ENCODE data around the gene ZMIZ1. TPM values are rescaled to one million over a fixed set of nuclear protein-coding genes. Genes with fewer than 3 reads are reported as not detected.

The ZMIZ1 gene
- total RNA-seq, 1 experiment from 2014 or later: 28.4 TPM

DNA sequence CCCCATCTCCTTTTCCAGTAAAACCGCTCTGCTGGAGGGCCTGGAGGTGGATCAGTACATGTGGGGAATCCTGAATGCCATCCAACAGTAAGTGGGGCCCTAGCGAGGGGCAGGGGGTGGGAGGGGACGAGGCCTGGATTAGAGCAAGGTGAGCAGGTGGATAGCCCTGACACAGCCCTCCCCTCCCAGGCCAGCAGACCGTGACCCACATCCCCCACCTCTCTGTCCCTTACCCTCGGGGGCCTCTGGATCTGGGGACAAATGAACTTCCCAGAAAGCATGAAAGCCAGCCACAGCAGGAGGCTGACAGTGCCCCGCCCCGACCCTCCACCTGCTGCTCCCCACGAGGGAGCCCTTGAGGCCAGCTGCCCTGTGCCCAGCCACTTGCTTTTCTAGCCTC is 236.7 kb downstream of the ZMIZ1 start:
- Histone ChIP-seq H4K20me1 (ENCODE audit: insufficient read depth) (no peaks in the 10 kb centered on the region), H3K36me3 (ENCODE audit: control insufficient read depth in 1 of 2, insufficient read depth in 2 of 2, low read length in 2 of 2) (peaks cover 7 to 10% of the 10 kb centered on the region in 2 experiments; a peak in 2 of 4 replicates), H2AFZ (ENCODE audit: low read depth, low read length, poor library complexity, severe bottlenecking) (no peak overlapping the region), H3K79me2 (ENCODE audit: insufficient read depth, low read length) (no peaks in the 10 kb centered on the region), H3K4me2 (ENCODE audit: low read length) (no peak overlapping the region), H3K27ac (ENCODE audit: low read depth, low read length) (no peak overlapping the region), H3K9ac (ENCODE audit: low read length) (no peak overlapping the region), H3K9me3 (ENCODE audit: control insufficient read depth in 1 of 2, insufficient read depth in 1 of 2, low read depth in 1 of 2, low read length in 2 of 2) (no peaks in the 10 kb centered on the region), H3K4me3 (replicated peaks in 1 of 2; ENCODE audit: low read depth in 1 of 2, low read length in 2 of 2) (no peak overlapping the region), H3K4me1 (ENCODE audit: control insufficient read depth in 1 of 2, insufficient read depth in 2 of 2, low read length in 2 of 2) (no peaks in the 10 kb centered on the region), H3K9me2 (ENCODE audit: insufficient read depth) (no peaks in the 10 kb centered on the region), H3K27me3 (ENCODE audit: insufficient read depth, low read length) (no peaks in the 10 kb centered on the region)
- no peak for DNase-seq (ENCODE audit: low read depth, low spot score)
- no peak for ATAC-seq
- BruUV-seq (replicated peaks): no TSS peak
- POLR2A ChIA-PET: no interaction called here
- RAD21 ChIA-PET (ENCODE audit: low non-redundant PET in 1 of 2, low total read pairs in 2 of 2, uncharacterized antibody in 2 of 2, unreplicated experiment in 2 of 2): no interaction called here
- TF ChIP-seq SIN3A (IDR thresholded peaks at IDR 0.05; ENCODE audit: low read depth): no peak
- no peak for TF ChIP-seq MAX (IDR thresholded peaks at IDR 0.05)
- TF ChIP-seq POLR2AphosphoS5 (IDR thresholded peaks at IDR 0.05; ENCODE audit: low read depth, low read length): no peak
- no peak for TF ChIP-seq POLR2A (IDR thresholded peaks at IDR 0.05; ENCODE audit: borderline replicate concordance, extremely low read depth, insufficient read depth, insufficient read length)
- TF ChIP-seq YY1 (IDR thresholded peaks at IDR 0.05; ENCODE audit: extremely low read depth, insufficient replicate concordance, low read depth, low read length): no peak
- no peak for TF ChIP-seq ZFX (IDR thresholded peaks at IDR 0.05)
- no peak for TF ChIP-seq TCF7L2 (IDR thresholded peaks at IDR 0.05; ENCODE audit: borderline replicate concordance, extremely low read depth, insufficient read depth, insufficient read length)
- intact Hi-C loops (cut with micrococcal nuclease): no loop called here
- CTCF ChIA-PET: no interaction called here

DNA sequence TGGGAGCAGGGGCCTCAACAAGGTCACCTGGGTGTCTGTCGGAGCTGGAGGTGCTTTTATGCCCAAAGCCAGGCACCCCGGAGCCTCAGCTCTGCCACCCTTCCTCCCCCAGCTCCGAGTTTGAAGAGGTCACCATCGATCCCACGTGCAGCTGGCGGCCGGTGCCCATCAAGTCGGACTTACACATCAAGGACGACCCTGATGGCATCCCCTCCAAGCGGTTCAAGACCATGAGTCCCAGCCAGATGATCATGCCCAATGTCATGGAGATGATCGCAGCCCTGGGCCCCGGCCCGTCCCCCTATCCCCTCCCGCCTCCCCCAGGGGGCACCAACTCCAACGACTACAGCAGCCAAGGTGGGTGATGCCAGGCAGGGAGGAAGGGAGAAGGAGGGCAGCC is 237.2 kb downstream of the ZMIZ1 start:
- ChIA-PET CTCF (no interaction called here), RAD21 (ENCODE audit: low non-redundant PET in 1 of 2, low total read pairs in 2 of 2, uncharacterized antibody in 2 of 2, unreplicated experiment in 2 of 2) (no interaction called here), POLR2A (no interaction called here)
- ATAC-seq: no peak
- Histone ChIP-seq H4K20me1 (ENCODE audit: insufficient read depth) (no peaks in the 10 kb centered on the region), H3K36me3 (ENCODE audit: control insufficient read depth in 1 of 2, insufficient read depth in 2 of 2, low read length in 2 of 2) (peaks cover 3 to 9% of the 10 kb centered on the region in 2 experiments; a peak in 2 of 4 replicates), H3K9me2 (ENCODE audit: insufficient read depth) (no peaks in the 10 kb centered on the region), H3K4me1 (ENCODE audit: control insufficient read depth in 1 of 2, insufficient read depth in 2 of 2, low read length in 2 of 2) (no peaks in the 10 kb centered on the region), H3K4me2 (ENCODE audit: low read length) (no peak overlapping the region), H3K27me3 (ENCODE audit: insufficient read depth, low read length) (no peaks in the 10 kb centered on the region), H3K9me3 (ENCODE audit: control insufficient read depth in 1 of 2, insufficient read depth in 1 of 2, low read depth in 1 of 2, low read length in 2 of 2) (no peaks in the 10 kb centered on the region), H3K79me2 (ENCODE audit: insufficient read depth, low read length) (no peaks in the 10 kb centered on the region), H3K4me3 (replicated peaks in 1 of 2; ENCODE audit: low read depth in 1 of 2, low read length in 2 of 2) (no peak overlapping the region), H3K9ac (ENCODE audit: low read length) (no peak overlapping the region), H2AFZ (ENCODE audit: low read depth, low read length, poor library complexity, severe bottlenecking) (no peak overlapping the region), H3K27ac (ENCODE audit: low read depth, low read length) (no peak overlapping the region)
- BruUV-seq (replicated peaks): no TSS peak
- intact Hi-C loops (cut with micrococcal nuclease): no loop called here
- TF ChIP-seq ZFX (IDR thresholded peaks at IDR 0.05) (no peak), SRF (IDR thresholded peaks at IDR 0.05; ENCODE audit: low read depth) (no peak), SP1 (IDR thresholded peaks at IDR 0.05; ENCODE audit: low read depth) (no peak), EGR1 (IDR thresholded peaks at IDR 0.05; ENCODE audit: low read depth) (no peak), FOSL1 (IDR thresholded peaks at IDR 0.05; ENCODE audit: low read depth) (no peak), TCF7L2 (IDR thresholded peaks at IDR 0.05; ENCODE audit: borderline replicate concordance, extremely low read depth, insufficient read depth, insufficient read length) (no peak), CBX3 (IDR thresholded peaks at IDR 0.05; ENCODE audit: low read depth) (no peak), MAX (IDR thresholded peaks at IDR 0.05) (no peak), EZH2 (IDR thresholded peaks at IDR 0.05) (no peak)
- TF ChIP-seq, protein P1, sequence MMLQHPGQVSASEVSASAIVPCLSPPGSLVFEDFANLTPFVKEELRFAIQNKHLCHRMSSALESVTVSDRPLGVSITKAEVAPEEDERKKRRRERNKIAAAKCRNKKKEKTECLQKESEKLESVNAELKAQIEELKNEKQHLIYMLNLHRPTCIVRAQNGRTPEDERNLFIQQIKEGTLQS (IDR thresholded peaks at IDR 0.05): no peak
- DNase-seq (ENCODE audit: low read depth, low spot score): no peak
